ENCODE results near the gene TRIM59.

The TRIM59 gene

GRCh38 chr3:160403028-160403545 lies 46.5 kb downstream of the TRIM59 start:
- no peak for DNase-seq (ENCODE audit: low read depth, low spot score)

DNA sequence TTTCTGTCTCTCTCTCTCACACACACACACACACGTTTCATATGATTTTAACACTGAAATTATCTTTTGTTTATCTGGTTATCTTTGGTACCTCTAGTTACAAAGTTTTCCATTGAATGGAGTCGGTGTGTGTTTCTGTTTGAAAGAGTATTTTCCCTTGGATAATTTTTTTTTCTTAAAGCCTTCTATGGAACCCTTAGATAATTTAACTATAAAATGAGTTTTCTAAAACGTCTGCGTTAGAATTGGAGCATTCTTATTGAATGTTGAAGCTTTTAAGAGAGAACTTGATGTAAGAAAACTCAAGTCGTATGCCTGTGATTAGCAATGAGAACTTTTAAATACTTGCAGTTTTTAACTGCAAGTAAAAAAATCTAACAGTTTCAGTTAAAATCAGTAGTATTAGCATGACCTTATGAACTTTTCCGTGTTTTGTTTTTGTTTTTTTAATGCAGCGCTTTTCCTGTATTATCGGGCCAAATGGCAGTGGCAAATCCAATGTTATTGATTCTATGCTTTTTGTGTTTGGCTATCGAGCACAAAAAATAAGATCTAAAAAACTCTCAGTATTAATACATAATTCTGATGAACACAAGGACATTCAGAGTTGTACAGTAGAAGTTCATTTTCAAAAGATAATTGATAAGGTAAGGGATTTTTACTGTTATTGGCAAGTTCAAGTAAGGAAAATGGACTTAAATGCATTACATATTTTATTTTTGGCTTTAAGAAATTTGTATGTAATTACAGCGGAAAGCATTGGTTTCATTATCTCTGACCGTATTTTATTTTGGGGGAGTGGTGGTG lies 47.2 kb downstream of the TRIM59 start:
- DNase-seq (ENCODE audit: low read depth, low spot score): no peak

GRCh38 chr3:160401291-160402095 lies 48.1 kb downstream of the TRIM59 start:
- DNase-seq (ENCODE audit: low read depth, low spot score): no peak

DNA sequence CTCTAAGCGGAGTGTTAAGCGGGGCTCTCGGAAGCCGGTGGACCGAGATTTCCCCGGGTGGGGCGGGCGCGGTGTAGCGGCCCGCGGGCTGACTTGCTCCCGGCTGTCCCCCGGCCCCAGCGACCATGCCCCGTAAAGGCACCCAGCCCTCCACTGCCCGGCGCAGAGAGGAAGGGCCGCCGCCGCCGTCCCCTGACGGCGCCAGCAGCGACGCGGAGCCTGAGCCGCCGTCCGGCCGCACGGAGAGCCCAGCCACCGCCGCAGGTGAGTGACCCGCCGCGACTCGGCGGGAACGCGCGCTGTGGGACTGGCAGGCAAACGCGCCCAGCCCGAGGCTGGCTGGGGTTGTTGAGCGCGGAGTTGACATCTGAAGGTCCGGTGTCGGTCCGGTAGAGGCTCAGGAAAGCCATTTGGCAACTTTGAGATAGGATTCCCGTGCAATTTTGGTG lies 48.9 kb downstream of the TRIM59 start:
- no peak for DNase-seq (ENCODE audit: low read depth, low spot score)

- no peak for DNase-seq (ENCODE audit: low read depth, low spot score)
Observed at GRCh38 chr3:160400030-160400701, 49.4 kb downstream of the TRIM59 start.

- peak; percentile 85 for DNase-seq (ENCODE audit: low read depth, low spot score)
Observed at GRCh38 chr3:160399125-160400029, 50.2 kb downstream of the TRIM59 start, which contains the start of the genes IFT80 and SMC4. TSS of gene IFT80 (minus strand) at chr3:160399225. CDS start at chr3:160384600, 14,625 bp downstream. TSS of gene SMC4 (plus strand) at chr3:160399650. CDS start at chr3:160400827, 1,177 bp downstream.

GRCh38 chr3:160398820-160399124 lies 50.8 kb downstream of the TRIM59 start:
- no peak for DNase-seq (ENCODE audit: low read depth, low spot score)

GRCh38 chr3:160395297-160395696 lies 54.3 kb downstream of the TRIM59 start:
- no peak for DNase-seq (ENCODE audit: low read depth, low spot score)

DNA sequence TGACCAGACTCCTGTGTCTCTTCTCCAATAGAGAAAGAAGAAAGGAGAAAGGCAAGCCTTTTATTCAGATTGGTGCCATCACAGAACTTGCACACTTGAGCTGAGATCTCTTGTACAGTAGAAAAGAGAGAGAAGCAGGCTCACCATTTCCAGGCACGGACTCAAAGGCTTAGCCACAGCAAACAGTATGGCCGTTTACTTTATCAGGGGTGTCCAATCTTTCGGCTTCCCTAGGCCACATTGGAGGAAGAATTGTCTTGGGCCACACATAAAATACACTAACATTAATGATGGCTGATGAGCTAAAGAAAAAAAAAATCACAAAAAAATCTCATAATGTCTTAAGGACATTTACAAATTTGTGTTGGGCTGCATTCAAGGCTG lies 55.6 kb downstream of the TRIM59 start:
- DNase-seq (ENCODE audit: low read depth, low spot score): no peak

DNA sequence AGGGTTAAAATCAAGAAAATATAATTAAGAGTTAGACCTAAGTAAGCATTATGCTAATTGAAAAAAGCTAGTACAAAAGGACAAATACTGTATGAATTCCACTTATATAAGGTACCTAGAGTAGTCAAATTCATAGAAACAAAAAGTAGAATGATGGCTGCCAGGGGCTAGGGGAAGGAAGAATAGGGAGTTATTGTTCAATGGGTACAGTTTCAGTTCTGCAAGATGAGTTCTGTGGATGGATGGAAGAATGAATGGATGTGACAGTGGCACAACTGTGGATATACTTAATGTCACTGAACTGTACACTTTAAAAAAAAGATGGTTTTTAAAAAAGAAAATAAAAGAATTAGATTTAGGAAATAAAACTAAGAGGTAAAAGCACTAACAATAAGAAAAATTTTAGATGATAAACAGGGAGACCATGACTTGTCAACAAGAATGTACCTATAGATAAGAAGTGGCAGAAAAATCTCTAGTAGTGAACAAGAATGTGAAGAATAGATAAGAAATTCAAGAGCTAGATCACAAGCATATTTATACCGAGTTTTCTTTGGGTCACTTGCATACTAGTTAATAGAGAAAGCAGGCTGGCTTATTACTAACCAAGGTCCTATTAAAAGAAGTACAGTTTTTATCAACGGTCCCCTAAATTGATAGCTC lies 56.1 kb downstream of the TRIM59 start:
- no peak for DNase-seq (ENCODE audit: low read depth, low spot score)

DNA sequence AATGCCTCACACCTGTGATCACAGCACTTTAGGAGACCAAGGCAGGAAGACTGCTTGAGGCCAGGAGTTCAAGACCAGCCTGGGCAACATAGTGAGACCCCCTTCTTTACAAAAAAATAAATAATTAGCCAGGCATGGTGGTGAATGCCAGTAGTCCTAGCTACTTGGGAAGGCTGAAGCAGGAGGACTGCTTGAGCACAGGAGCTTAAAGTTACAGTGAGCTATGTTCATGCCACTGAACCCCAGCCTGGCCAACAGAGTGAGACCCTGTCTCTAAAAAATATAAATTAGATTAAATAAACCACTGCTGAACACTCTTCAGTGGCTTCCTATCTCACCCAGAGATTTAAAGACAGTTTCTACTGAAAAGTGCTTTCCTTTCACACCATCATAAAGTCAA lies 56.8 kb downstream of the TRIM59 start:
- no peak for DNase-seq (ENCODE audit: low read depth, low spot score)

DNA sequence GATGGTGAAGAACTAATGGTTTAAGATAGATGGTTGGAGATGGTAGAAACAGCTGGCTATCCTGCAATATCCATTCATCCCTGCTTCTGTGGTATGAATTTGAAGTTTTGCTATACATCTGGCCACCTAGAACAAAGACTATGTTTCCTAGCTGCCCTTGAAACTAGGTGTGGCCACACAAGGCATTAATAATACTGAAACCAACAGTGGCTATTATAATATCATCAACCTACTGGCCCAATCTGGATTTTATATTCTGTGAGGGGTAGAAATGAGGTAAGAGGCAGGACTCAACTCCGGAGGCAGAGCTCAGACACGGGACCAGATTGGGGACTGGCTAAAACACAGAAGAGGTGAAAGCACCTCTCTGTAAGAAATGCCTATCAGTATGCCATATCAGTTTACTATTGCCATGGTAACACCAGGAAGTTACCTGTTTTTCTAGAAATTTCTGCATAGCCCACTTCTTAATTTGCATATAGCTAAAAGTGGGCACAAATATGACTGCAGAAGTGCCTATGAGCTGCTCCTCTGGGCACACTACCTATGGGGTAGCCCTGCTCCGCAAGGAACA lies 58.9 kb downstream of the TRIM59 start:
- no peak for DNase-seq (ENCODE audit: low read depth, low spot score)

Measured in brain pericyte (primary cell).